DMS79 treated with DMSO at 0.1 percent for 48 hours (cell line): ENCODE measurements around the gene BHLHE40.
"Not testable (repeated sequence)": the region's sequence is repeated elsewhere in the genome, so short reads cannot be mapped to it uniquely, and the experiment has no call there.

Experiments used
- DNase-seq: peaks from one replicate; lab custom pipeline; 2025; lab: John Stamatoyannopoulos, UW

The BHLHE40 gene

DNA sequence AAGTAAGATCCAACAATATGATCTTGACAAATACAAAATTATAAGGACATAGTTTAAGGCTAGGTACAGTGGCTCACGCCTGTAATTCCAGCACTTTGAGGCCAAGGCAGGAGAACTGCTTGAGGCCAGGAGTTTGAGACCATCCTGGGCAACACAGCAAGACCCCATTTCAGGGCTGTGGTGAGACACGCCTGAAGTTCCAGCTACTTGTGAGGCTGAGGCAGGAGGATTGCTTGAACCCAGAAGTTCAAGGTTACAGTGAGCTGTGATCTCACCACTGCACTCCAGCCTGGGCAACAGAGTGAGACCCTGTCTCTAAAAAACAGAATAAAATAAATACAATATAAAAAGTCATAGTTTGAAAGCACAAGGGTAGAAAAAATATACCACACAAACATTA, 17.4 kb upstream of the BHLHE40 start:
- DNase-seq, result not testable (repeated sequence)

DNA sequence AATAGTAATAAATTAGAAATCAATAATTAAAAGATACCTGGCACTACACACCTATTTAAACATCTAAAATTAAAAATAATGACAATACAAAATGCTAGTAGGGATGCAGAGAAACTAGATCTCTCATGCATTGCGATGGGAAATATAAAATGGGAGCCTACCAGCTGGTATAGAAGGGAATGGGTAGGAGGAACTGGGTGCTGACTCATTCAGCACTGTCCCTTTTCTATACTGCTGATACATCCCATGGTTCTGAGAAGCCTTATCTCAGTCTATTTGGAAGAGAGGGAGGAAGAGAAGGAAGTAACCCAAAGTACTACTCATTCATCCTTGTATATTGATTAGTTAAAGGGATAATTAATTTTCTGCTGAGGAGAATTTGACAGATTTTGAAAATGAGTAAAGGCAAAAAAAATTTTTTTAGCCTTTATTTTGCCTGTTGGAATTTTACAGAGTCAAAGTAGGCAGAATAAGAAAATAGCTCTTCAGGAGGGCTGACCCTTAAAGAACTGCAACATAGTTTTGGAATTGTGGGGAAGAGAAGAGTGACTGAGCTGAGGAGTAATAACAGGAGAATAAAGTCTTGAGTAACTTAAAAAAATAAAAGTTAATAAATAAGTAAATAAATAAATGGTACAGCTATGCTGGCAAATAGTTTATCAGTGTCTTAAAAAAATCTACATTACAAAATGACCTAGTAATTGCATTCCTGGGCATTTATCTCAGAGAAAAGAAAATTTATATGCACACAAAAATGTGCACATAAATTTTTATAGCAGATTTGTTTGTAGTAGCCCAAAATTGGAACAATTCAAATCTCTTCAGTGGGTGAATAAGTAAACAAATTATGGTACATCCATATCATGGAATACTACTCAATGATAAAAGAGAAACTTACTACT, 15.3 kb upstream of the BHLHE40 start:
- DNase-seq, result no peak

DNA sequence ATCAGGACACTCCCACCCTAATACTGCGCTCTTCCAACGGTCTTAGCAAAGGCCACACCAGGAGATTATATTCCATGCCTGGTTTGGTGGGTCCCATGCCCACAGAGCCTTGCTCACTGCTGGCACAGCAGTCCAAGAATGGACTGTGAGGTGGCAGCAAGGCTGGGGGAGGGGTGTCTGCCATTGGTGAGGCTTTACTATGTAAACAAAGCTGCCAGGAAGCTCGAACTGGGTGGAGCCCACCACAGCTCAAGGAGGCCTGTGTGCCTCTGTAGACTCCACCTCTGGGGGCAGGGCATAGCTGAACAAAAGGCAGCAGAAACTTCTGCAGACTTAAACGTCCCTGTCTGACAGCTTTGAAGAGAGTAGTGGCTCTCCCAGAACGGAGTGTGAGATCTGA, 13.2 kb upstream of the BHLHE40 start:
- DNase-seq, result not testable (repeated sequence)

DNA sequence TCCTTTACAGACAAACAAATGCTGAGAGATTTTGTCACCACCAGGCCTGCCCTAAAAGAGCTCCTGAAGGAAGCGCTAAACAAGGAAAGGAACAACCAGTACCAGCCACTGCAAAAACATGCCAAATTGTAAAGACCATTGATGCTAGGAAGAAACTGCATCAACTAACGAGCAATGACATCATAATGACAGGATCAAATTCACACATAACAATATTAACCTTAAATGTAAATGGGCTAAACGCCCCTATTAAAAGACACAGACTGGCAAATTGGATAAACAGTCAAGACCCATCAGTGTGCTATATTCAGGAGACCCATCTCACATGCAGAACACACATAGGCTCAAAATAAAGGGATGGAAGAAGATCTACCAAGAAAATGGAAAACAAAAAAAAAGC, 11.6 kb upstream of the BHLHE40 start:
- not testable (repeated sequence) for DNase-seq

DNA sequence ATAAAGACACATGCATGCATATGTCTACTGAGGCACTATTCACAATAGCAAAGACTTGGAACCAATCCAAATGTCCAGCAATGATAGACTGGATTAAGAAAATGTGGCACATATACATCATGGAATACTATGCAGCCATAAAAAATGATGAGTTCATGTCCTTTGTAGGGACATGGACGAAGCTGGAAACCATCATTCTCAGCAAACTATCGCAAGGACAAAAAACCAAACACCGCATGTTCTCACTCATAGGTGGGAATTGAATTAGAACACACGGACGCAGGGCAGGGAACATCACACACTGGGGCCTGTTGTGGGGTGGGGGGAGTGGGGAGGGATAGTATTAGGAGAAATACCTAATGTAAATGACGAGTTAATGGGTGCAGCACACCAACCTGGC, 7.8 kb upstream of the BHLHE40 start:
- DNase-seq, result not testable (repeated sequence)

DNA sequence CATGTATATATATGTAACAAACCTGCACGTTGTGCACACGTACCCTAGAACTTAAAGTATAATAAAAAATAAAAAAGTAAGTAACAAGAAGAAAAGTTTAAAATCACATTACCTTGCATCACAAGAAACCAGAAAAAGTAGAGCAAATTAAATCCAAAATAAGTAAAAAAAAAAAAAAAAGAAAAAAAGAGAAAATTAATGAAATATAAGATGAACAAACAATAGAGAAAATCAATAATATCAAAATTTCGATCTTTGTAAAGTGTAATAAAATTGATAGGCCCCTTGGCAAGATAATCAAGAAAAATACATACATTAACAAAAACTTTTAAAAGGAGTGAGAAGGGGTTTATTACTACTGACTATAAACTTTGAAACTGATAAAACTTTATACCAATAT, 7.4 kb upstream of the BHLHE40 start:
- DNase-seq, result no peak

DNA sequence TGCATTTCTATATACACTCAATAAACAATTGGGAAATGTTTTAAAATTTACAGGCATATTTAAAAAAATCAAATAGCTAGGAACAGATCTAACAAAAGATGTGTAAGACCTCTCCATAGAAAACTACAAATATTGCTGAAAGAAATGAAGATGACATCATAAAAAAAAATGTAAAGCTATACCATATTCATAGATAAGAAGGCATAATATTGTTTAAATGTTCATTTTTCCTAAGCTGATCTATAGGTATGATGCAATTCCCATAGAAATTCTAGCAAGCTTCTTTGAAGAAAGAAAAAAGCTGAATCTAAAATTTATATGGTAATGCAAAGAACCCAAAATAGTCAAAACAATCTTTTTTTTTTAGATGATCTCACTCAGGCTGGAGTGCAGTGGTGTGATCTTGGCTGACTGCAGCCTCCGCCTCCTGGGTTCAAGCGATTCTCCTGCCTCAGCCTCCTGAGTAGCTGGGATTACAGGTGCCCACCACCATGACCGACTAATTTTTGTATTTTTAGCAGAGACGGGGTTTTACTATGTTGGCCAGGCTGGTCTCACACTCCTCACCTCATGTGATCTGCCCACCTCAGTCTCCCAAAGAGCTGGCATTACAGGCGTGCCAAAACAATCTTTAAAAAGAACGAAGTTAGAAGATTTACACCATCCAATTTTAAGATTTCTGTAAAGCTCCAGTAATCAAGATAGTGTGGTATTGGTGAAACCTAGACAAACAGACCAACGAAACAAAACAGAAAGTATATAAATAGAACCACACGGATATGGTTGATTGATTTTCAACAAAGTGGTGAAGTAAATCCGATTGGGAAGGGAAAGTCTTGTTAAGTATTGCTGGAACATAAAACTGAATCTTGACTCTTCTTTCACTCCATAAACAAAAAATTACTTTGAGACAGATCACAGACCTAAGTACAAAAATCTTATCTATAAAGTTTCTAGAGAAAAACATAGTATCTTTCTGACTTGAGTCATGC, 6.3 kb upstream of the BHLHE40 start:
- no peak for DNase-seq

DNA sequence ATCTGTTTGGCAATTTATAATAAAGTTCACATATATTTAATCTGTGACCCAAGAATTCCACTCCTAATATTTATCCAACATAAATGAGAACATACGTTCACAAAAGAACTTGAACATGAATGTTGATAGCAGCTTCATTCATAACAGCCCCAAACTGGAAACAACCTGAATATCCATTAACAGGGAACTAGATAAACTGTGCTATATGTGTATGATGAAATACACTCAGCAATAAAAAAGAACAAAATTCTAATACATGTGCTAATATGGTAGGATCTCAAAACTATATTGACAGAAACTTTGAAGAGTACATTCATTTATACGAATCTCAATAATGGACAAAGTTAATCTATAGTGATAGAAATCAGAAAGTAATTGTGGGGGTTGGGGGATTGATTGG, 5.1 kb upstream of the BHLHE40 start:
- DNase-seq, result no peak

DNA sequence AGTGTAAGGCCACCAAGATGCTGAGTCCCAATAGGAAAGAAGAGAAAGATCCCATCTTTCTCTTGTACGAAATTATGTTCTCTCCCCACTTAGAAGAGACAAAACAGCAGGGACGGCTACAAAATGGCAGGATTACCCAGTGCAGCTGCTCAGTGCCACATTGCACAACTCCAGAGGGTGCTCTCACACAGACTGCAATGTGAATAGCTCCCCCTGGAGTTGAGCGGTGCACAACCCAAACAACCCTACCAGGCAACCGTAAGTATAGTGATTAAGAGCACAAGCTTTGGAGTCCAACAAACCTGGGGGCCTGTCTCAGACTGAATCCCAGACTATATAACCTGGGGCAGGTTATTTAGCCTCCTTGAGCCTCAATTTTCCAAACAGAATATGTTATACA, 3.1 kb upstream of the BHLHE40 start:
- no peak for DNase-seq

DNA sequence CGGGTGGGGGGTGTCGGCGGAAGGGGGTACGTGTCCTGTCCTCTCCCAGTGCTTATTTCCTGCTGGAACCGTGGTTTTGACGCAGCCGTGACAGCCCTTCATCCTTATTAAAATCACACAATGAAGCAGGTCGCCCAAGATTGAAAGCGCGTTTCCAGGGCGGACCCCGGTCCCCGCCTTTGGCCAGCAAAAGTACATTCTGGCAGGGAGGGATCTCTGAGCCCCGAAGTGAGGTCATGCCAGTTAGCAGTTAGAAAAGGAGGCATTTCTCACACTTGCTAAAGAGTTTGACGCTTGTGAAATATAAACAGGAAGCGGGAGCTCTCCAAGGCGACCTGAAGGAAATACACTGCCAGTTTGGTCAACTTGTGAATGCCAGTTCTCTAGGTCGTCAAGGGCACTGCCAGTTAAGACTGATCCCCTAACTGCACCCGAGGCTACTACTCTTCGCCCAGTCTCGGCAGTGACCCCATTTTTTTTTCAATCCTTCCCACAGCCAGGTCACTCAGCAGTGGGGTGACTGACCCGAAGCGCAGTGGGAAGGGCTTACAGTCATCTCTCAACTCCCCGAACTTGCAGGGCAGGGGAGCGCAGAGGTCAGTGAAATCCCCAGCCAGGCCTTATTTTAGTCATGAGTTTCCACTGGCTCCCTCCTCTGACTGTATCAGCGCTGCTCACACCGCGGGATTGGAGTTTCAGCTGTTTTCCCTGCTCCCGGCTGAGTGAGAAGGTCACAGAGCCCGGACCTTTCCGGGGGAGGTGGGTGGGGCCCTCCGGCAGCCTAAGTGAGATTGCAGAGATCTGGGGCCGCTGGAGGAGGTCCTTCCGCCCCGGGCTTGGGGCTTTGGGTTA, 2.0 kb upstream of the BHLHE40 start:
- no peak for DNase-seq

DNA sequence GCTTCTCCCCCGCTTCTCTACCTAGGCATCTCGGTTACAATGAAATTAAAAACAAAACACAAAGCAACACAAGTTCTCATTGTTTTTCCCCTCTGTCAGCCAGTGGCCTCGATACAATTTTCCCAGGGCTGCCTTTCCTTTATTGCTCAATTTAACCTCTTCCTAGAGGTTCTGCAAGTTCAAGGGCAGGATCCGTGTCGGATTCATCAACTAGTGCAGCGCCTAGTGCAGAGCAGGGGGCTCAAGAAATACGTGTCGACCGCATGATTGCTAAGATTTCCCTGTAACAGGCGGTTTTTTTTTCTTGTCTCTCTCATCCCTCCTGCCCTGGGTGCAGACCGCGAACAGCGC, 1.4 kb upstream of the BHLHE40 start:
- DNase-seq, result no peak

DNA sequence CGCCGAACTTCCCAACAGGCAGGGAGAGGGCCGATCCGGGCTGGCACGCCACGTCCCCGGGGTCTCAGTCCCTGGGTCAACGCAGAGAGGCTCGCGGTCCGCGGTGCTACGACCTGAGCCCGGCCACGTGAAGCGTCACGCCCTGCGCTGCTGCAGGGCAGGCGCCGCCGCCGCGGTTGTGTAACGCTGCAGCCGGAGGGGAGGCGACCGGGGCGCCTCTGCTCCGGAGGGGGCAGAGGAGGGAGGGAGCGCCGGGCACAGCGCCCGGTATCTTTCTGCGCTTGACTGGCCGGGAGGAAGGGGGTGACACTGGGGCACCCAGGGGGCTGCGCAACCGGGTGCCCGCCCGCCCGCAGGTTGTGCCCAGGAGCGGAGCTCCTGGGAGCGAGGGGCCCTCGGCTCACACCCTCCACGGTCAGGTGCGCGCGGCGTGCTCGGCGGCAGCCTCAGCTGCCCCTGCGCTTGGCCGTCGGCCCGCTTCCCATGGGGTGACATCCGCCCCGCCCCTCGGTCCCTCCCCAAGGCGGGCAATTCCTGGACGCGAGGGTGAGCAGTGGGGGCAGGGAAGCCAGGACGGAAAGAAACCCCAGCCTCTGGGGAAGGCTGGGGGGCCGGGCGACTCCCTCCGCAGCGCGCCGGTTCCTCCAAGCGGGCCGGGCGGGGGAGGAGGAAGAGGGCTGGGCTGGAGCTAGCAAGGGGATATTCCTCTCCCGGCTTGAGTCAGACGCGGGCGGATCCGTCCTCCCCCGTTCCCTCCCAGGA, 852 bp upstream of the BHLHE40 start:
- DNase-seq, result peak; percentile 33

DNA sequence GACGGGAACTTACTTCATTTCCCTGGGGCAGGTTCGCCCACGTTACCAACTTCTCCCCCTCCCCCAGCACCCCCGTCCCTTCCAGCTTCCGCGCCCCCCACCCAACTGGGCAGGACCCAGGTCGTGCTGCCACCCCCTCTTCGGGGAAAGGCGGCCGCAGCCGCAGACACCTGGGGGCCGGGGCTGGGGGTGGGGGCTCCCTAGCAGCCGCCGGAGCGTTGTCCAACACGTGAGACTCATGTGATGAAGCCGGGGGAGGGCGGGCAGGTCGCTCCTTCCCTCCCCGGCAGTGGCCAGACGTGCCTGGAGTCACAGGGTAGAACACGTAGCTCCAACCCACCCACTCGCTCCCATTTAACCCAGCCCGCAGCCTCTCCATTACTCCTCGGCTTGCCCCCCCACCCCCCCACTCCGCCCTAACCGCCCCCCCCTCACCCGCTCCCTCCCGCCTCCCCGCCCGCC, 240 bp upstream of the BHLHE40 start:
- peak; percentile 18 for DNase-seq

DNA sequence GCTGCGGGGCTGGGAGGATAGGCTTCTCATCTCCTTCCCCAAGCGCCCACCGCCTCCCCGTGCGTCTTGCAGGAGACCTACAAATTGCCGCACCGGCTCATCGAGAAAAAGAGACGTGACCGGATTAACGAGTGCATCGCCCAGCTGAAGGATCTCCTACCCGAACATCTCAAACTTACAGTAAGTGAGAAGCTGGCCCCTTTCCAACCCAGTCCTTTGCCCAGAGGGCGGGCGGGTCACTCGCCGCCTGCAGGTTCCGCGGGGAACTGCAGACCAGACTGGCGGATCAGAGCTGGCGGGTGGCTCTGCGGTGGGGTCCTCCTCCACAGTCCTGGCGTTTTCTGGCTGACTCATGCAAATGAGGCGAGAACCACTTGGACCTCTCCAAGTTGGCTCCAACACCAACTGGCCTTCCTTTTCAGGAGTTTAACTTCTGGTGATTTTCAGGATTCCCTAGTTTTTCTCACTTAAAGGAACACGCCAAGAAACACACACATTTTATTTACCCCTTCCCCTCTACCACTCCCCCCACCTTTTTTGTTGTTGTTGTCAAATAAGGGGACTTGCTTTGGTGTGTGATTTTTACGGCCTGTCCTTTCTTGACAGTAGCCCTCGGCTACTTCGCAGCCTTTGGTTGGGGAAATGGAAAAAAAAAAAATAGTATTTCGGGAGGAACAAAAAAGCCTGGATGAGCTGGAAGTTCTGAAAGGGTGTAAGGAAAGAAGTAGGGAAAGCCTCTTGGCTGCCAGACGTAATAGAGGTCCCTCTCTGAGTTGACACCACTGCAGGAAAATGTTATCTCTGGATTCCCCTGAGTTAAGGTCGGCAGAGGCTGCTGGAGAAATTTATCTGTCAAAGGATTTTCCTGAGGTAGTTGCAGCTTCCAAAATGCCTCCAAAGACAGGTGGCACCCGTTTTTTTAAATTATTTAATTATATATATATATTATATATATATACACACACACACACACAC, 1.3 kb downstream of the BHLHE40 start:
- DNase-seq, result peak; percentile 63

DNA sequence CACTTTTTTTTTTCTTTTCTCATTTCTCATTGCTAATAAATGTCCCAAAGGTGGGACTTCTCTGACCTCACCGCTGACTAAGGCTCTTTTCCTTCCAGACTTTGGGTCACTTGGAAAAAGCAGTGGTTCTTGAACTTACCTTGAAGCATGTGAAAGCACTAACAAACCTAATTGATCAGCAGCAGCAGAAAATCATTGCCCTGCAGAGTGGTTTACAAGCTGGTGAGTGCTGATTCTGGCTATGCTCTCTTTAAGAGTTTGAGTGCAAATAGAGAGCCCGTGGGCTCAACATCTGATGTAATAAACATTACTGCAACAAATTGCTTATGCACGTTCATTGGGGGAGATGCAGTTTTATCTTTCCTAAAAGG, 2.0 kb downstream of the BHLHE40 start:
- no peak for DNase-seq

DNA sequence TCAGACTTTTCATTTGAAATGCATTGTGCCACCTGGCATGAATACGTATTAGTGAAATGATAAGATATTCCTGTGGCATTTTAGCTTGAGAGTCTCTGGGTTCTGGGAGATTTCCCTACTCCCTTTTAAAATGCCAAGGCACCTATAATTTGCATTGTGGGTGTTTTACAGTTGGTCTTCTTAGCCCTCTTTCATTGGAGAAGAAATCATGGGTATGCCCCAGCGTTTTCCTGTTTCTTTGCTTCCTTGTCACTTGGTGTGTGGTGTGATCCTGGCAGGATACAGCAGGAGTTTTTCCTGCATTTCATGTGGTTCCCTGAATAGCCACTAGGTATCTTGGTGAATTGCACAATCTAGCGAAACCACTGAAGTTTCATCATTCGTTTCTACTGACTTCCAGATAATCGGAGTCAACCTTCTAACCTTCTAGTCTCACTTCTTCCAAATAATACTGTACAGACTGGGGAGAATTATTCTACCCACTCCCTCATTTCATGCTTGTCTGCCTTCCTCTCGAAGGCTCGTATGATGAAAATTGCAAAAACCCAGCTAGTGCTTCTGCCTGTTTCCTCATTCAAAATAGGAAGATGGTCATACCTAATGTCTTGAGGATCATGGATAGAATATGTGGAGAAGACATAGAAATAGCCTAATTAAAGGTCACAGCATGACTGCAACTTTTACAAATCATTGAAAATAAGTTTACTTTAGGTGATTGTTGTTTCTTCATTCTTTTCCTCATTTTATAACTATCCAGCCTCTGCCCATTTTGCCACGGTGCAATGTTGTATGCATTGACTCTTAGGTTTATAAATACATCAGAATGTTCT, 2.6 kb downstream of the BHLHE40 start:
- DNase-seq, result no peak

DNA sequence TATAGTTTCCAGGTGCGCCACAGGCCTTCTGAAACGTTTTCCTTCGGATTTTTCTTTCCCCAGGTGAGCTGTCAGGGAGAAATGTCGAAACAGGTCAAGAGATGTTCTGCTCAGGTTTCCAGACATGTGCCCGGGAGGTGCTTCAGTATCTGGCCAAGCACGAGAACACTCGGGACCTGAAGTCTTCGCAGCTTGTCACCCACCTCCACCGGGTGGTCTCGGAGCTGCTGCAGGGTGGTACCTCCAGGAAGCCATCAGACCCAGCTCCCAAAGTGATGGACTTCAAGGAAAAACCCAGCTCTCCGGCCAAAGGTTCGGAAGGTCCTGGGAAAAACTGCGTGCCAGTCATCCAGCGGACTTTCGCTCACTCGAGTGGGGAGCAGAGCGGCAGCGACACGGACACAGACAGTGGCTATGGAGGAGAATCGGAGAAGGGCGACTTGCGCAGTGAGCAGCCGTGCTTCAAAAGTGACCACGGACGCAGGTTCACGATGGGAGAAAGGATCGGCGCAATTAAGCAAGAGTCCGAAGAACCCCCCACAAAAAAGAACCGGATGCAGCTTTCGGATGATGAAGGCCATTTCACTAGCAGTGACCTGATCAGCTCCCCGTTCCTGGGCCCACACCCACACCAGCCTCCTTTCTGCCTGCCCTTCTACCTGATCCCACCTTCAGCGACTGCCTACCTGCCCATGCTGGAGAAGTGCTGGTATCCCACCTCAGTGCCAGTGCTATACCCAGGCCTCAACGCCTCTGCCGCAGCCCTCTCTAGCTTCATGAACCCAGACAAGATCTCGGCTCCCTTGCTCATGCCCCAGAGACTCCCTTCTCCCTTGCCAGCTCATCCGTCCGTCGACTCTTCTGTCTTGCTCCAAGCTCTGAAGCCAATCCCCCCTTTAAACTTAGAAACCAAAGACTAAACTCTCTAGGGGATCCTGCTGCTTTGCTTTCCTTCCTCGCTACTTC, 3.8 kb downstream of the BHLHE40 start:
- DNase-seq, result no peak
